ENCODE data around the gene SLCO1A2. TPM values are rescaled to one million over a fixed set of nuclear protein-coding genes. Genes with fewer than 3 reads are reported as not detected.

The SLCO1A2 gene
- total and polyA plus RNA-seq, 2 of the 4 experiments (the other 2 are of a cell fraction): not detected

- TF ChIP-seq CEBPB (IDR thresholded peaks at IDR 0.05; ENCODE audit: low read depth, low read length) (no peak), MXI1 (IDR thresholded peaks at IDR 0.05; ENCODE audit: borderline replicate concordance, low read depth, low read length) (no peak), RAD21 (IDR thresholded peaks at IDR 0.05; ENCODE audit: low read length) (no peak), CTCF (conservative IDR thresholded peaks at IDR 0.05; ENCODE audit: low read depth, low read length) (no peak)
- Histone ChIP-seq H3K56ac (ENCODE audit: extremely low read depth, insufficient read depth, low read length) (no peak overlapping the region), H4K91ac (ENCODE audit: insufficient read depth, low read depth, low read length) (no peak overlapping the region), H3K9me3 (ENCODE audit: control insufficient read depth, insufficient read depth, low read length) (no peaks in the 10 kb centered on the region), H2BK5ac (ENCODE audit: low read depth, low read length, poor library complexity, severe bottlenecking) (no peak overlapping the region), H2BK20ac (ENCODE audit: low read depth, low read length) (no peak overlapping the region), H3K79me1 (ENCODE audit: low read depth in 1 of 2, low read length in 2 of 2) (no peaks in the 10 kb centered on the region), H3K4me2 (ENCODE audit: low read depth, low read length) (no peak overlapping the region), H3K27me3 (ENCODE audit: control insufficient read depth, insufficient read depth, low read length) (no peaks in the 10 kb centered on the region), H3K4me3 (ENCODE audit: insufficient read depth, low read depth, low read length) (no peak overlapping the region), H2AK9ac (replicated peaks; ENCODE audit: low read depth, low read length, poor library complexity) (no peak overlapping the region), H2BK120ac (ENCODE audit: low read depth, low read length) (no peak overlapping the region), H3K4me1 (ENCODE audit: control insufficient read depth, insufficient read depth, low read length) (no peaks in the 10 kb centered on the region), H3K23ac (ENCODE audit: low read depth, low read length) (no peak overlapping the region), H2AK5ac (ENCODE audit: low read depth, low read length) (no peak overlapping the region), H3K27ac (ENCODE audit: insufficient read depth, low read length) (no peak overlapping the region), H2BK15ac (ENCODE audit: low read depth, low read length) (no peak overlapping the region), H3K4ac (ENCODE audit: low read depth, low read length) (no peak overlapping the region), H4K5ac (ENCODE audit: low read depth, low read length) (no peak overlapping the region), H3K14ac (replicated peaks; ENCODE audit: low read depth, low read length) (no peak overlapping the region), H3K9ac (ENCODE audit: low read depth, low read length) (no peak overlapping the region), H3K36me3 (ENCODE audit: control insufficient read depth, insufficient read depth, low read length) (no peaks in the 10 kb centered on the region), H4K20me1 (ENCODE audit: insufficient read depth, low read length) (no peaks in the 10 kb centered on the region), H4K8ac (ENCODE audit: low read depth in 2 of 2, low read length in 2 of 2) (no peak overlapping the region), H3K9me1 (ENCODE audit: insufficient read depth, low read length) (no peaks in the 10 kb centered on the region), H2AFZ (replicated peaks; ENCODE audit: low read length, poor library complexity) (no peak overlapping the region), H3K18ac (ENCODE audit: low read depth, low read length) (no peak overlapping the region)
- ATAC-seq (ENCODE audit: low read depth): no peak
- CTCF ChIA-PET: no interaction called here
- dilution Hi-C loops (cut with HindIII; ENCODE audit: low sequenced_read_pairs, unreplicated experiment) (no loop called here), intact Hi-C loops (cut with micrococcal nuclease) (no loop called here), in situ Hi-C loops (cut with MboI; ENCODE audit: low sequenced_read_pairs) (no loop called here)
- DNase-seq: no peak
- POLR2A ChIA-PET (ENCODE audit: unreplicated experiment): no interaction called here
- no TSS peak for BruUV-seq (replicated peaks)
Observed at GRCh38 chr12:21221072-21221471, 113.6 kb downstream of the SLCO1A2 start.
